Endothelial cell of umbilical vein (primary cell): ENCODE data around the gene PRR15L. TPM values are rescaled to one million over a fixed set of nuclear protein-coding genes. Genes with fewer than 3 reads are reported as not detected.

Source experiments
- BruUV-seq: library from RNA; stranded (reverse); fragments of 400-500 nt; replicated peaks from 2 replicates; lab custom pipeline; 2021; lab: Mats Ljungman, UMichigan
- CTCF ChIA-PET: fragments of 300-600, 350-600 bp; sonication (Branson Sonifier 250); formaldehyde crosslinking; loops from one replicate; lab custom pipeline; 2021; ENCODE audit warnings: antibody characterized with exemption, inconsistent platforms; lab: Charles Lee
- POLR2A ChIA-PET: fragments of 300-600, 350-600 bp; sonication (Branson Sonifier 250); formaldehyde crosslinking; loops from one replicate; lab custom pipeline; 2021; ENCODE audit warnings: antibody characterized with exemption, inconsistent platforms; lab: Charles Lee
- DNase-seq: peaks from one replicate; pipeline ENCODE4 v3.0.0-alpha.2; 2011; ENCODE audit warnings: low read depth, low spot score
- FAIRE-seq: peaks from 2 replicates; lab custom pipeline; 2011; peaks lifted over from hg19 to GRCh38; lab: Jason Lieb, UNC
- H2AFZ ChIP-seq: 2 replicates; pipeline ENCODE4 v1.6.0; 2012; ENCODE audit warnings: low read depth, low read length, control low read depth, inconsistent platforms
- H3K27ac ChIP-seq: 2 replicates; pipeline ENCODE4 v1.5.1; 2011; ENCODE audit warnings: low read depth, mild to moderate bottlenecking, control low read depth, low read length, moderate library complexity; ENCODE audit not compliant: insufficient read depth
- H3K27me3 ChIP-seq, 2 experiments: 2 replicates each; pipeline versions ENCODE4 v1.6.0 to v1.6.1; 2011; ENCODE audit warnings: low read length in 2 of 2, mixed read lengths in 1 of 2; ENCODE audit not compliant: control insufficient read depth in 2 of 2, insufficient read depth in 2 of 2
- H3K36me3 ChIP-seq, 2 experiments: 2 replicates in 1 of 2; 3 replicates in 1 of 2; pipeline ENCODE4 v1.5.1; 2011; ENCODE audit warnings: low read length in 2 of 2, mild to moderate bottlenecking in 1 of 2, moderate library complexity in 1 of 2; ENCODE audit not compliant: control insufficient read depth in 2 of 2, insufficient read depth in 2 of 2; ENCODE audit errors: extremely low read depth in 1 of 2
- H3K4me1 ChIP-seq: 3 replicates; pipeline ENCODE4 v1.5.1; 2011; ENCODE audit warnings: mild to moderate bottlenecking, low read length; ENCODE audit not compliant: control insufficient read depth, insufficient read depth; ENCODE audit errors: extremely low read depth
- H3K4me2 ChIP-seq: 2 replicates; pipeline ENCODE4 v1.6.1; 2011; ENCODE audit warnings: low read length, control low read depth, mixed read lengths; ENCODE audit not compliant: insufficient read depth
- H3K4me3 ChIP-seq, 3 experiments: fragments of 200-600 bp in 1 of 3; sonication (generic), shearing (Covaris generic) in 1 of 3; replicated peaks in 1 of 3; 2 replicates each; pipeline ENCODE4 v1.5.1; 2011 to 2016; ENCODE audit warnings: control low read depth in 3 of 3, low read length in 3 of 3, mild to moderate bottlenecking in 2 of 3, inconsistent platforms in 1 of 3, low read depth in 1 of 3, moderate library complexity in 1 of 3; ENCODE audit not compliant: insufficient read depth in 1 of 3
- H3K79me2 ChIP-seq: 2 replicates; pipeline ENCODE4 v1.6.0; 2012; ENCODE audit warnings: low read length, inconsistent platforms; ENCODE audit not compliant: control insufficient read depth, insufficient read depth
- H3K9ac ChIP-seq: replicated peaks from 2 replicates; pipeline ENCODE3; 2011; ENCODE audit warnings: low read length, control low read depth; ENCODE audit not compliant: insufficient read depth; ENCODE audit errors: extremely low read depth
- H3K9me1 ChIP-seq: replicated peaks from 3 replicates; pipeline ENCODE4 v1.6.0; 2011; ENCODE audit warnings: mild to moderate bottlenecking, low read length; ENCODE audit not compliant: control insufficient read depth, insufficient read depth; ENCODE audit errors: extremely low read depth
- H3K9me3 ChIP-seq: replicated peaks from 2 replicates; pipeline ENCODE4 v1.5.1; 2012; ENCODE audit warnings: low read length, inconsistent platforms; ENCODE audit not compliant: control insufficient read depth, insufficient read depth
- H4K20me1 ChIP-seq: replicated peaks from 2 replicates; pipeline ENCODE3; 2011; ENCODE audit warnings: mild to moderate bottlenecking, low read length; ENCODE audit not compliant: control insufficient read depth, insufficient read depth; ENCODE audit errors: extremely low read depth
- CTCF ChIP-seq, 2 donors: IDR thresholded peaks; 1 replicate in 1 of 2; 2 replicates in 1 of 2; pipeline ENCODE4 v1.5.1; 2011; ENCODE audit warnings: low read length in 2 of 2, mild to moderate bottlenecking in 2 of 2, moderate library complexity in 2 of 2, control low read depth in 1 of 2, inconsistent platforms in 1 of 2, low read depth in 1 of 2; ENCODE audit not compliant: insufficient read depth in 1 of 2; ENCODE audit errors: extremely low read depth in 1 of 2
- FOS ChIP-seq: IDR thresholded peaks from 2 replicates; pipeline ENCODE4 v1.6.1; 2011; ENCODE audit warnings: mild to moderate bottlenecking, low read length, moderate library complexity, borderline replicate concordance; ENCODE audit not compliant: insufficient read depth
- GATA2 ChIP-seq: IDR thresholded peaks from 2 replicates; pipeline ENCODE4 v1.7.0; 2011; ENCODE audit warnings: low read depth, mild to moderate bottlenecking, moderate library complexity, mixed read lengths, low read length; ENCODE audit not compliant: insufficient read length, insufficient read depth
- JUN ChIP-seq: IDR thresholded peaks from 2 replicates; pipeline ENCODE4 v1.6.1; 2011; ENCODE audit warnings: borderline replicate concordance, low read depth; ENCODE audit not compliant: insufficient read length, insufficient read depth
- MAX ChIP-seq: IDR thresholded peaks from 2 replicates; pipeline ENCODE4 v1.6.1; 2011; ENCODE audit not compliant: insufficient read depth, insufficient read length
- MYC ChIP-seq: IDR thresholded peaks from one replicate; pipeline ENCODE4 v1.6.1; 2011; ENCODE audit warnings: mild to moderate bottlenecking, low read depth, low read length
- POLR2A ChIP-seq: IDR thresholded peaks from 2 replicates; pipeline ENCODE4 v1.6.1; 2012; ENCODE audit warnings: low read depth, mild to moderate bottlenecking, control low read depth, low read length
- POLR2AphosphoS5 ChIP-seq: IDR thresholded peaks from 2 replicates; pipeline ENCODE4 v1.6.1; 2012; ENCODE audit warnings: low read depth, mild to moderate bottlenecking, control low read depth, low read length, moderate library complexity; ENCODE audit not compliant: insufficient read depth
- dilution Hi-C: fragments of 300-500 bp; cut with MboI; formaldehyde crosslinking; loops from one replicate; pipeline ENCODE4 v1.15.0; 2019; ENCODE audit warnings: low sequenced_read_pairs; ENCODE audit not compliant: extremely low pct_ligation_motif_present
- intact Hi-C: fragments of 100-400 bp; cut with micrococcal nuclease; formaldehyde crosslinking; loops from one replicate; pipeline ENCODE4 v1.10.0; 2022
- polyA plus RNA-seq, 4 experiments: library from polyadenylated mRNA; depleted of rRNA in 3 of 4; stranded (reverse) in 3 of 4; unstranded in 1 of 4; fragments of >200 nt; gene quantifications; 2 replicates each; pipeline versions ENCODE4 v1.2.1 to v1.2.3, GENCODE V29; 2011 to 2012; ENCODE audit warnings: missing spikeins in 1 of 4
- total RNA-seq: library from RNA; stranded (reverse); gene quantifications from 2 replicates; pipeline ENCODE4 v1.2.3, GENCODE V29; 2021

The PRR15L gene
- total and polyA plus RNA-seq, 2 donors (not counting 3 experiments of a cell fraction or from before 2014, with no cell fraction given), result not detected

- Histone ChIP-seq H3K9ac (no peak overlapping the region), H3K36me3 (no peaks in the 10 kb centered on the region), H3K79me2 (no peaks in the 10 kb centered on the region), H3K4me1 (peaks cover 4% of the 10 kb centered on the region), H4K20me1 (no peaks in the 10 kb centered on the region), H3K9me3 (no peaks in the 10 kb centered on the region), H3K27ac (no peak overlapping the region), H3K9me1 (no peaks in the 10 kb centered on the region), H2AFZ (no peak overlapping the region), H3K4me2 (no peak overlapping the region), H3K27me3 (no peaks in the 10 kb centered on the region), H3K4me3 (no peak overlapping the region)
- DNase-seq (no peak), FAIRE-seq (no peak)
- TSS peak; percentile 81 for BruUV-seq
- intact Hi-C loops, result no loop called here
- dilution Hi-C loops, result no loop called here
- POLR2A ChIA-PET, result no interaction called here
- TF ChIP-seq FOS, result no peak
- TF ChIP-seq CTCF (IDR thresholded peaks at IDR 0.05; ENCODE audit: extremely low read depth in 1 of 2, insufficient read depth in 1 of 2, low read depth in 1 of 2, low read length in 2 of 2), result no peak
- TF ChIP-seq POLR2AphosphoS5, result no peak
- TF ChIP-seq MAX, result no peak
- TF ChIP-seq POLR2A, result no peak
- TF ChIP-seq GATA2, result no peak
- TF ChIP-seq MYC, result no peak
- no peak for TF ChIP-seq JUN
- CTCF ChIA-PET, result interaction anchor here (0.6 to 2.6 kb wide), 3 partner anchors 25 to 31 kb away, joined by 3 to 7 read pairs (median 3); partner anchors contain the start of gene PNPO
Observed at GRCh38 chr17:47916489-47917208, 41.0 kb downstream of the PRR15L start.
